ENCODE measurements around the gene THBS1. TPM values are rescaled to one million over a fixed set of nuclear protein-coding genes. Genes with fewer than 3 reads are reported as not detected.

Gene THBS1
- total RNA-seq, 2 donors from 2014 or later = 13.9 to 16.5 TPM

DNA sequence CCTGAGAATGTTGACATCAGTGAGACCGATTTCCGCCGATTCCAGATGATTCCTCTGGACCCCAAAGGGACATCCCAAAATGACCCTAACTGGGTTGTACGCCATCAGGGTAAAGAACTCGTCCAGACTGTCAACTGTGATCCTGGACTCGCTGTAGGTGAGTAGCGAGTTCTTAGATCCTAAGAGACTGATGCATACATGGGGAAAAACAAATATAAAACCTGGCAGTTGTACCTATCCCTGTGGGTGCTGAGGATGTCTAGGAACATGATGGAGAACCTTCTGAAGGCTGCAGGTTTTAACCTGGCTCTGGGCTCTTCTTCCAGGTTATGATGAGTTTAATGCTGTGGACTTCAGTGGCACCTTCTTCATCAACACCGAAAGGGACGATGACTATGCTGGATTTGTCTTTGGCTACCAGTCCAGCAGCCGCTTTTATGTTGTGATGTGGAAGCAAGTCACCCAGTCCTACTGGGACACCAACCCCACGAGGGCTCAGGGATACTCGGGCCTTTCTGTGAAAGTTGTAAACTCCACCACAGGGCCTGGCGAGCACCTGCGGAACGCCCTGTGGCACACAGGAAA lies 12.3 kb downstream of the THBS1 start:
- no peaks in the 10 kb centered on the region for H3K9me3 ChIP-seq (ENCODE audit: control insufficient read depth, low read length)
- H3K36me3 ChIP-seq (ENCODE audit: control insufficient read depth, insufficient read depth, low read length) = peaks cover 94% of the 10 kb centered on the region
- no peak overlapping the region for H3K27ac ChIP-seq (ENCODE audit: low read depth, low read length)
- H3K9ac ChIP-seq (ENCODE audit: extremely low read depth, low read length, poor library complexity, severe bottlenecking) = no peak overlapping the region
- no peaks in the 10 kb centered on the region for H3K27me3 ChIP-seq (ENCODE audit: control insufficient read depth, insufficient read depth, low read length, poor library complexity, severe bottlenecking)
- no peaks in the 10 kb centered on the region for H3K4me1 ChIP-seq (ENCODE audit: control insufficient read depth, insufficient read depth, low read length)
- Mint-ChIP-seq H3K27me3 (ENCODE audit: insufficient read depth) (no peaks in the 10 kb centered on the region), H3K4me3 (no peak overlapping the region), H3K9me3 (no peaks in the 10 kb centered on the region), H3K36me3 (ENCODE audit: low read depth) (peaks cover 31% of the 10 kb centered on the region), H3K27ac (no peak overlapping the region), H3K4me1 (no peaks in the 10 kb centered on the region)
- no peak for DNase-seq
- no peak overlapping the region for H3K4me3 ChIP-seq (ENCODE audit: low read length)
- TF ChIP-seq, protein P1, sequence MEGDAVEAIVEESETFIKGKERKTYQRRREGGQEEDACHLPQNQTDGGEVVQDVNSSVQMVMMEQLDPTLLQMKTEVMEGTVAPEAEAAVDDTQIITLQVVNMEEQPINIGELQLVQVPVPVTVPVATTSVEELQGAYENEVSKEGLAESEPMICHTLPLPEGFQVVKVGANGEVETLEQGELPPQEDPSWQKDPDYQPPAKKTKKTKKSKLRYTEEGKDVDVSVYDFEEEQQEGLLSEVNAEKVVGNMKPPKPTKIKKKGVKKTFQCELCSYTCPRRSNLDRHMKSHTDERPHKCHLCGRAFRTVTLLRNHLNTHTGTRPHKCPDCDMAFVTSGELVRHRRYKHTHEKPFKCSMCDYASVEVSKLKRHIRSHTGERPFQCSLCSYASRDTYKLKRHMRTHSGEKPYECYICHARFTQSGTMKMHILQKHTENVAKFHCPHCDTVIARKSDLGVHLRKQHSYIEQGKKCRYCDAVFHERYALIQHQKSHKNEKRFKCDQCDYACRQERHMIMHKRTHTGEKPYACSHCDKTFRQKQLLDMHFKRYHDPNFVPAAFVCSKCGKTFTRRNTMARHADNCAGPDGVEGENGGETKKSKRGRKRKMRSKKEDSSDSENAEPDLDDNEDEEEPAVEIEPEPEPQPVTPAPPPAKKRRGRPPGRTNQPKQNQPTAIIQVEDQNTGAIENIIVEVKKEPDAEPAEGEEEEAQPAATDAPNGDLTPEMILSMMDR (conservative IDR thresholded peaks at IDR 0.05) = no peak
- WGBS, 2 experiments (ENCODE audit: insufficient coverage in 1 of 2, insufficient read length in 1 of 2) = 92 to 96% methylated on average over 15 of the region's 15 CpGs

DNA sequence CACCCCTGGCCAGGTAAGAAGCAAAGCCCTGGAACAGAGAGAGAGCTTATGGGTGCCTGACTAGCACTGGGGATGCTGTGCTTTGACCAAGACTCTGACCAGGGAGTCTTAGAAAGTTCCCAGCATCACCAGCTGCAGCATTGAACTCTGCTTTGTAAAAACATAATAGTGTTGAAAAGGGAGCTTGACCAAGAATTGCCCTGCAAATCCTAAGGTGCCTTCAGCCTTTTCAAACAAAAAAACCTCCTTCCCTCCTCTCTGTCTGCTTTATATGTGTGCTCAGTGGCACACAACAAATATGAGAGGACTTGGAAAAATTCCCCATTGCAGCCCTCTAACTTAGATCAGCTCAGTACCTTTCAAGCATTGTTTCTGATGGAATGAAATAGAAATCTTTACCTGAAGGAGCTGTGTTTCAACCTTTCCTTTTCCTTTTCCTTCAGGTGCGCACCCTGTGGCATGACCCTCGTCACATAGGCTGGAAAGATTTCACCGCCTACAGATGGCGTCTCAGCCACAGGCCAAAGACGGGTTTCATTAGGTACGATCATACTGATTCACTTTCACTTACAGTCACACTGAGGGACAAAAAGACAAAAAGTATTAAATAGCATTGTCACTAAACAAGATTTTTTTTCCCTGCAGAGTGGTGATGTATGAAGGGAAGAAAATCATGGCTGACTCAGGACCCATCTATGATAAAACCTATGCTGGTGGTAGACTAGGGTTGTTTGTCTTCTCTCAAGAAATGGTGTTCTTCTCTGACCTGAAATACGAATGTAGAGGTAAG lies 13.0 kb downstream of the THBS1 start:
- TF ChIP-seq, protein P1 (conservative IDR thresholded peaks at IDR 0.05) = no peak
- H3K27me3 Mint-ChIP-seq (ENCODE audit: insufficient read depth) = no peaks in the 10 kb centered on the region
- Histone ChIP-seq H3K27me3 (ENCODE audit: control insufficient read depth, insufficient read depth, low read length, poor library complexity, severe bottlenecking) (no peaks in the 10 kb centered on the region), H3K9ac (ENCODE audit: extremely low read depth, low read length, poor library complexity, severe bottlenecking) (no peak overlapping the region), H3K36me3 (ENCODE audit: control insufficient read depth, insufficient read depth, low read length) (peaks cover 88% of the 10 kb centered on the region), H3K9me3 (ENCODE audit: control insufficient read depth, low read length) (no peaks in the 10 kb centered on the region), H3K4me1 (ENCODE audit: control insufficient read depth, insufficient read depth, low read length) (no peaks in the 10 kb centered on the region), H3K4me3 (ENCODE audit: low read length) (no peak overlapping the region), H3K27ac (ENCODE audit: low read depth, low read length) (no peak overlapping the region)
- DNase-seq = no peak
- H3K9me3 Mint-ChIP-seq = no peaks in the 10 kb centered on the region
- H3K36me3 Mint-ChIP-seq (ENCODE audit: low read depth) = peaks cover 29% of the 10 kb centered on the region
- H3K4me1 Mint-ChIP-seq = no peaks in the 10 kb centered on the region
- H3K27ac Mint-ChIP-seq = no peak overlapping the region
- 95 to 100% methylated on average over 1 to 7 of the region's 7 CpGs for WGBS, 2 experiments (ENCODE audit: insufficient coverage in 1 of 2, insufficient read length in 1 of 2)
- no peak overlapping the region for H3K4me3 Mint-ChIP-seq

DNA sequence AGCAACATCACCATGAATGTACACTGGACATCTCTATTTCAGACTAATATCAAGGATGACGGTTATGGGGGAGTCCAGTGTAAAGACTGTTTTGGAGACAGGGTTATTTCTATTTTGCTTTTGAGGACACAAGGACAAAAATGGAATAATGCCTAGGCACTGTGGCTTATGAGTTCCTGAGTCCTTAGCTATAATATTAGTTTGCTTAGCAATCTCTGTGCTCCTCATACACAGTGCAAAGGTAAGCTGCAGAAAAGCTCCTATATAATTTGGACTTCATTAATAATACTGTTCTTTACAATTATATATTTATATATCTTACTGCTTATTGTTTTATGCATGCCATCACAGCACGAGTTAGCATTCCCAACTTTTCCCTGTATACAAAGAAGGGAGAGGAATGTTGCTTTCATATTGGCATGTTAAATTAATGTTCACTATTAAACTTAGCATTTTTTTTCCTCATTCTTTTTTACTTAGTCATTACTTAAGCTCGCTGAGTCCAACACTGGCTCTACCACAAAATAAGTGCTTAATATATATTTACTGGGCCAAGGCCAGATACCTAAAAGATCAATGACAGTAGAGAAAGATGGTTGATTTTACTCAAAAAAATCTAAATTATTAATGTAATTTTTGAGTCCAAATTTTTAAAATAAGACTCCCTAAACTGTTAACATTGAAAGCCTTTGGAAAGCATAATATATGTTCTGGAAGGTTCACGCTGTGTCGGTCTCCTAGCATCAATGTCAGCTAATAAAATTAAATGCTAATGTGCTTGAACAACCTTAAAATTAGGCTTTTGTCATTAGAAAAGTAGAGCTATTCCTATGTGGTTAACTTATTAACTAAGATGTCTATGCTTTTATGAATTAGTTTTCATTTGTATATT lies 13.8 kb downstream of the THBS1 start:
- Mint-ChIP-seq H3K27me3 (ENCODE audit: insufficient read depth) (no peaks in the 10 kb centered on the region), H3K36me3 (ENCODE audit: low read depth) (peaks cover 23% of the 10 kb centered on the region), H3K4me3 (no peak overlapping the region), H3K27ac (no peak overlapping the region), H3K9me3 (no peaks in the 10 kb centered on the region), H3K4me1 (no peaks in the 10 kb centered on the region)
- Histone ChIP-seq H3K27ac (ENCODE audit: low read depth, low read length) (no peak overlapping the region), H3K27me3 (ENCODE audit: control insufficient read depth, insufficient read depth, low read length, poor library complexity, severe bottlenecking) (no peaks in the 10 kb centered on the region), H3K9ac (ENCODE audit: extremely low read depth, low read length, poor library complexity, severe bottlenecking) (no peak overlapping the region), H3K4me3 (ENCODE audit: low read length) (no peak overlapping the region), H3K4me1 (ENCODE audit: control insufficient read depth, insufficient read depth, low read length) (no peaks in the 10 kb centered on the region), H3K36me3 (ENCODE audit: control insufficient read depth, insufficient read depth, low read length) (peaks cover 79% of the 10 kb centered on the region), H3K9me3 (ENCODE audit: control insufficient read depth, low read length) (no peaks in the 10 kb centered on the region)
- TF ChIP-seq, protein P1 (conservative IDR thresholded peaks at IDR 0.05) = no peak
- 80 to 93% methylated on average over 2 to 4 of the region's 5 CpGs for WGBS, 2 experiments (ENCODE audit: insufficient coverage in 1 of 2, insufficient read length in 1 of 2)
- DNase-seq = no peak
